Osteoblast (primary cell): Measurements from ENCODE around the gene NEXN. TPM values are rescaled to one million over a fixed set of nuclear protein-coding genes. Genes with fewer than 3 reads are reported as not detected.

ENCODE experiments used
- DNase-seq: peaks from one replicate; pipeline ENCODE4 v3.0.0; 2011; ENCODE audit warnings: low spot score, mixed read lengths; ENCODE audit not compliant: insufficient read length; ENCODE audit errors: missing footprints
- H2AFZ ChIP-seq: 2 replicates; pipeline ENCODE4 v1.6.0; 2011; ENCODE audit warnings: mild to moderate bottlenecking, low read length
- H3K27ac ChIP-seq: 2 replicates; pipeline ENCODE4 v1.5.1; 2011; ENCODE audit warnings: mild to moderate bottlenecking, low read depth, low read length, moderate library complexity
- H3K27me3 ChIP-seq: 2 replicates; pipeline ENCODE4 v1.6.0; 2012; ENCODE audit warnings: mild to moderate bottlenecking, control low read depth, inconsistent platforms, low read length, moderate library complexity; ENCODE audit not compliant: insufficient read depth
- H3K36me3 ChIP-seq: 2 replicates; pipeline ENCODE4 v1.5.1; 2011; ENCODE audit warnings: mild to moderate bottlenecking, low read length, control low read depth, moderate library complexity; ENCODE audit not compliant: insufficient read depth
- H3K4me1 ChIP-seq: 2 replicates; pipeline ENCODE4 v1.5.1; 2011; ENCODE audit warnings: mild to moderate bottlenecking, low read length, control low read depth, moderate library complexity; ENCODE audit not compliant: insufficient read depth
- H3K4me2 ChIP-seq: 2 replicates; pipeline ENCODE4 v1.6.0; 2011; ENCODE audit warnings: mild to moderate bottlenecking, low read length; ENCODE audit not compliant: insufficient read depth
- H3K4me3 ChIP-seq: fragments of 200-600 bp; sonication (generic); 3 replicates; pipeline ENCODE4 v1.5.1; 2012; ENCODE audit warnings: mild to moderate bottlenecking, low read length, inconsistent platforms; ENCODE audit not compliant: insufficient read depth
- H3K79me2 ChIP-seq: 2 replicates; pipeline ENCODE4 v1.6.0; 2012; ENCODE audit warnings: mild to moderate bottlenecking, low read length, control low read depth, inconsistent platforms; ENCODE audit not compliant: insufficient read depth
- H3K9me3 ChIP-seq: 2 replicates; pipeline ENCODE4 v1.5.1; 2011; ENCODE audit warnings: low read depth, low read length, control low read depth
- H4K20me1 ChIP-seq: 2 replicates; pipeline ENCODE4 v1.6.0; 2012; ENCODE audit warnings: mild to moderate bottlenecking, low read length, control low read depth; ENCODE audit not compliant: insufficient read depth
- total RNA-seq: library from RNA; depleted of rRNA; stranded (reverse); fragments of >200 nt; gene quantifications from 2 replicates; pipeline ENCODE4 v1.2.3, GENCODE V29; 2012
- TF ChIP-seq, protein P1 (sequence below): IDR thresholded peaks from 2 replicates; pipeline ENCODE4 v1.5.1; 2011; ENCODE audit warnings: mild to moderate bottlenecking, low read depth, low read length, moderate library complexity; ENCODE audit errors: extremely low read depth

Gene NEXN
- total RNA-seq, 1 donor: 6.9 TPM

DNA sequence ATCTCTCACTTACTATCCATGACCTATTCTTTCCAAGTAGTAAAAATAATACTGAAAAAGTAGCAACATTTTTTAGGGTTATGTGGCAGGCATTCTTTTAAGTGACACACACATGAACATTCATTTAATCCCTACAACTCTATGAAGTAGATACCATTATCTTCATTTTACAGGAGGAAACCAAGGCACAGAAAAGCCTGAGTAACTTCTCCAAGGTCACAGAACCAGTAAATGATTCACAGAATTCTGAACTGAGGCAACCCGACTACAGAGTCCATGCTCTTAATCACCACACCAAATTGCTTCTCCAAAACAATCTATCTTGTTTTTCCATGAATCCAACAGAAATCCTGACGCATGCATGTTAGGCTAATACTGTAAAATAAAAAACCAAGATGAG lies 73.0 kb downstream of the NEXN start:
- Histone ChIP-seq H3K36me3 (peaks cover 96% of the 10 kb centered on the region), H2AFZ (no peak overlapping the region), H4K20me1 (peaks cover 15% of the 10 kb centered on the region)

DNA sequence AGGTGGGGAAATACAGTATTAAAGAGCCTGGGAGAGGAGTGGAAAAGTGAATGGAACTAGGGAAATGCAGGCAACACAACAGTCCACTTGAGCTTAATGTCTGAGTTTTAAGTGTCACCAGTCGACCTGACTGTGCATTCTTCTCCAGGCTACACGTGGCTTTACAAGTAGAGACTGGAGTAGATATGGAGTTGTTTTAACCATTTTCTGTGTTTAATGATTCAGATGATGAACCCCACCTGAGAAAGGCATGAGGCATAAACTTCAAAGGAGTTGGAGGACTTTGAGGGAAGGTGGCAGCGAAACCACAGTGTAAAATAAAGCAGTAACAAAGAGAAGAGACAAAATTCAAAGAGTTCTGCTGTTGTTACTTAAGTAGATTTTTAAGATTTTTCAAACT lies 77.9 kb downstream of the NEXN start:
- Histone ChIP-seq H3K27me3 (no peaks in the 10 kb centered on the region), H4K20me1 (peaks cover 22% of the 10 kb centered on the region), H3K4me3 (no peak overlapping the region), H3K27ac (peak overlapping the region; percentile 31), H3K4me1 (peaks cover 8% of the 10 kb centered on the region), H3K36me3 (peaks cover 93% of the 10 kb centered on the region), H3K9me3 (no peaks in the 10 kb centered on the region), H2AFZ (no peak overlapping the region), H3K79me2 (peaks cover 80% of the 10 kb centered on the region), H3K4me2 (no peak overlapping the region)
- no peak for DNase-seq
- TF ChIP-seq, protein P1, sequence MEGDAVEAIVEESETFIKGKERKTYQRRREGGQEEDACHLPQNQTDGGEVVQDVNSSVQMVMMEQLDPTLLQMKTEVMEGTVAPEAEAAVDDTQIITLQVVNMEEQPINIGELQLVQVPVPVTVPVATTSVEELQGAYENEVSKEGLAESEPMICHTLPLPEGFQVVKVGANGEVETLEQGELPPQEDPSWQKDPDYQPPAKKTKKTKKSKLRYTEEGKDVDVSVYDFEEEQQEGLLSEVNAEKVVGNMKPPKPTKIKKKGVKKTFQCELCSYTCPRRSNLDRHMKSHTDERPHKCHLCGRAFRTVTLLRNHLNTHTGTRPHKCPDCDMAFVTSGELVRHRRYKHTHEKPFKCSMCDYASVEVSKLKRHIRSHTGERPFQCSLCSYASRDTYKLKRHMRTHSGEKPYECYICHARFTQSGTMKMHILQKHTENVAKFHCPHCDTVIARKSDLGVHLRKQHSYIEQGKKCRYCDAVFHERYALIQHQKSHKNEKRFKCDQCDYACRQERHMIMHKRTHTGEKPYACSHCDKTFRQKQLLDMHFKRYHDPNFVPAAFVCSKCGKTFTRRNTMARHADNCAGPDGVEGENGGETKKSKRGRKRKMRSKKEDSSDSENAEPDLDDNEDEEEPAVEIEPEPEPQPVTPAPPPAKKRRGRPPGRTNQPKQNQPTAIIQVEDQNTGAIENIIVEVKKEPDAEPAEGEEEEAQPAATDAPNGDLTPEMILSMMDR: no peak

More for the DNA sequence above, 73.0 kb downstream of the NEXN start:
- Histone ChIP-seq H3K4me2 (no peak overlapping the region), H3K9me3 (no peaks in the 10 kb centered on the region), H3K27me3 (no peaks in the 10 kb centered on the region), H3K27ac (peak overlapping the region; percentile 56), H3K4me3 (no peak overlapping the region), H3K79me2 (peaks cover 66% of the 10 kb centered on the region), H3K4me1 (peaks cover 8% of the 10 kb centered on the region)
- peak; percentile 14 for DNase-seq
- TF ChIP-seq, protein P1: no peak

DNA sequence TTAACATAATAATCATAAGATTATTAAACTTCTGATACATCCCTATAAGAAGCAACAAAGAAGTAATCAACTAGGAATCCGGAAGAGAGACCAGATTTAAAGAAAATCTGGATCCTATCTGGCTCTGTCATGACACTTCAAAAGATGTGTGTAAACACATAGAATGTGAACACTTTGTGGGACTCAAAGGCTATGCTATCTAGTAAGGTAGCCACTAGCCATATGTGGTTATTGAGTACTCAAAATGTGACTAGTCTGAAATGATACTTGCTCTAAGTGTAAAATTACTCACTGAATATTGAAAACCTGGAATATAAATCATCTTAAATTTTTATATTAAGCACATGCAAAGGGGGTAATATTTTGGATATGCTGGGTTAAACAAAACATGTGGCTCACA lies 81.8 kb downstream of the NEXN start:
- peaks cover 90% of the 10 kb centered on the region for H3K79me2 ChIP-seq
- no peak overlapping the region for H3K4me3 ChIP-seq
- peaks cover 50% of the 10 kb centered on the region for H4K20me1 ChIP-seq
- DNase-seq: no peak
- TF ChIP-seq, protein P1: no peak
- peaks cover 6% of the 10 kb centered on the region for H3K4me1 ChIP-seq
- H2AFZ ChIP-seq: no peak overlapping the region
- H3K9me3 ChIP-seq: no peaks in the 10 kb centered on the region
- H3K36me3 ChIP-seq: peaks cover 65% of the 10 kb centered on the region
- no peaks in the 10 kb centered on the region for H3K27me3 ChIP-seq
- peak overlapping the region; percentile 13 for H3K4me2 ChIP-seq
- no peak overlapping the region for H3K27ac ChIP-seq

DNA sequence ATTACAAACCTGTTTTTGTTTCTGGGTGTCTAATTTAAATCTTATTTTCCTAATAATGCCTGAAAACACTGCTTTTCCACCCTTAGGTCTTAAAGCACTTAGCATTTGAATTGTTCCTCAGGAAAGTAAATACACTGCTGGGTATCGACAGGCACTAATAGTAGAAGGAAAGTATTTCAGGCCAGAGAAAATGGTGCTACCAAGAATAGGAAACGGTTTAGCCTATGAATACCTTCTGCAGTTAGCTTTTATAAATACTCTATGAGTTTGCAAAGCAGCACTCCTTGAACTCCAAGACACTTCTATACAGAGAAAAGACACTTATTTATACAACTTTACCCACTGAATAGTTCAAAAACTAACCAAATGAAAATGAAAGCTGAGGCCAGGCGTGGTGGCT lies 83.7 kb downstream of the NEXN start:
- TF ChIP-seq, protein P1: no peak
- H3K4me3 ChIP-seq: no peak overlapping the region
- H2AFZ ChIP-seq: no peak overlapping the region
- H3K27ac ChIP-seq: no peak overlapping the region
- peaks cover 99% of the 10 kb centered on the region for H3K79me2 ChIP-seq
- peaks cover 25% of the 10 kb centered on the region for H3K4me1 ChIP-seq
- peaks cover 68% of the 10 kb centered on the region for H4K20me1 ChIP-seq
- H3K9me3 ChIP-seq: no peaks in the 10 kb centered on the region
- no peak overlapping the region for H3K4me2 ChIP-seq
- DNase-seq: no peak
- H3K27me3 ChIP-seq: no peaks in the 10 kb centered on the region
- H3K36me3 ChIP-seq: peaks cover 55% of the 10 kb centered on the region
